ENCODE results near the gene MBNL3. TPM values are rescaled to one million over a fixed set of nuclear protein-coding genes. Genes with fewer than 3 reads are reported as not detected.

Gene MBNL3, protein sequence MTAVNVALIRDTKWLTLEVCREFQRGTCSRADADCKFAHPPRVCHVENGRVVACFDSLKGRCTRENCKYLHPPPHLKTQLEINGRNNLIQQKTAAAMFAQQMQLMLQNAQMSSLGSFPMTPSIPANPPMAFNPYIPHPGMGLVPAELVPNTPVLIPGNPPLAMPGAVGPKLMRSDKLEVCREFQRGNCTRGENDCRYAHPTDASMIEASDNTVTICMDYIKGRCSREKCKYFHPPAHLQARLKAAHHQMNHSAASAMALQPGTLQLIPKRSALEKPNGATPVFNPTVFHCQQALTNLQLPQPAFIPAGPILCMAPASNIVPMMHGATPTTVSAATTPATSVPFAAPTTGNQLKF
- 1.3 TPM in 2 replicates for total RNA-seq

DNA sequence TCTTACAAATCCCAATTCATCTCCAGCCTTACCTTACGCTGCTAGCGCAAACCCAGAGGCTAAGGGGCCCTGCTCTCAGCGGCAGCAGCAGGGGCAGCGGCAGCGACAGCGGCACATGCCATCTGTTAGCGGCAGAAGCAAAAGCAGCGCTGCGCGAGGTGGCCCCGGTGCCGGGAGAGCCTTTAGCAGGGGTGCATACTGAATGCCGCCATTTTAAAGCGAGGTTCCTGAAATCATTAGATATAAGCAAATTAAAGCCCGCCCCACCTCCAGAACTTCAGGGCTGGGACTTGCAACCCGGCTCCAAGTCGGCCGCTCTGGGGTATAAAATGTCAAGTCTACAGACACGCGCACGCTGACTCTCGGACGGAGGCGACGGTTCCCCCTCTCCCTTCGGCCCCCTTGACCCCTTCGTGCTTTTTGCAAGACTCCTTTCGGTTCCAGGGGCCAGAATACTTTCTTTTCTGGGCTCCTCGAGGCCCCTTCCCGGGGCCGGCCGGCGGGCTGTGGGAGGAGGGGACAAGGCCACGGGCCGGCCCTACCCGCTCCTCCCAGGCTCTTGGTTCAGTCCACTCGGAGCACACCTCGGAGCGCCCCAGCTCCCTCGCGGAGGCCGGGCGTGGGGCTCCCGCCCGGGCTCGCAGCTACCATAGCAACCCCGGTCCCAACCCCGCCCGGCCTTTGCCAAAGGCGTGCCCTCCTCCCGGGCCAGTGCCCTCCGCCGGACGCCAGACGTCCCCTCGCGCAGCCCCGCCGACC lies at the start of gene MBNL3:
Gene MBNL3, minus strand, starts transcription at position 220 of the 759 bp plus-strand sequence. CDS start 49,427 bp downstream, outside the sequence.

